ENCODE data around the gene TANK.

- TF ChIP-seq EZH2phosphoT487 (IDR thresholded peaks at IDR 0.05; ENCODE audit: low read depth, severe bottlenecking, unreplicated experiment), result no peak
- no peak for TF ChIP-seq CTCF (IDR thresholded peaks at IDR 0.05; ENCODE audit: poor library complexity)
Observed at GRCh38 chr2:161237392-161238264, 77.4 kb downstream of the TANK start.
